Naive thymus-derived CD4-positive, alpha-beta T cell (primary cell): ENCODE results near the gene LRIF1. TPM values are rescaled to one million over a fixed set of nuclear protein-coding genes. Genes with fewer than 3 reads are reported as not detected.
A peak's percentile ranks its signal among the peaks of the same experiment; 100 is the strongest.
"Not testable (repeated sequence)": the region's sequence is repeated elsewhere in the genome, so short reads cannot be mapped to it uniquely, and the experiment has no call there.

ENCODE experiments used
- ATAC-seq: fragments of 150-1000 bp; cut with Tn5 transposase; 2 replicates; pipeline ENCODE4 v1.10.0; 2021; ENCODE audit warnings: mild to moderate bottlenecking, moderate library complexity
- CTCF ChIA-PET: fragments of 350-600 bp; sonication (Branson Sonifier 250); formaldehyde crosslinking; loops from one replicate; lab custom pipeline; 2021; ENCODE audit warnings: antibody characterized with exemption; lab: Charles Lee
- POLR2A ChIA-PET: fragments of 350-600 bp; sonication (Branson Sonifier 250); formaldehyde crosslinking; loops from one replicate; lab custom pipeline; 2021; ENCODE audit warnings: antibody characterized with exemption, inconsistent platforms; lab: Charles Lee
- DNase-seq, 9 donors: peaks; one replicate each; pipeline versions ENCODE4 v3.0.0 to v3.0.0-alpha.2; 2020 to 2022; ENCODE audit warnings: mixed read lengths in 1 of 9
- H3K27ac ChIP-seq: one replicate; pipeline ENCODE4 v1.7.0; 2013; ENCODE audit warnings: mild to moderate bottlenecking, low read depth, low read length, moderate library complexity
- H3K27me3 ChIP-seq, 2 donors: one replicate each; pipeline ENCODE4 v1.7.0; 2013; ENCODE audit warnings: low read length in 2 of 2, mild to moderate bottlenecking in 2 of 2, moderate library complexity in 2 of 2; ENCODE audit not compliant: control insufficient read depth in 2 of 2, insufficient read depth in 2 of 2
- H3K36me3 ChIP-seq, 3 experiments: 1 replicate in 2 of 3; 2 replicates in 1 of 3; pipeline ENCODE4 v1.7.0; 2013; ENCODE audit warnings: low read length in 3 of 3, mild to moderate bottlenecking in 3 of 3, moderate library complexity in 1 of 3; ENCODE audit not compliant: insufficient read depth in 3 of 3, control insufficient read depth in 2 of 3
- H3K4me1 ChIP-seq, 2 donors: one replicate each; pipeline ENCODE4 v1.7.0; 2013; ENCODE audit warnings: low read length in 2 of 2, mild to moderate bottlenecking in 2 of 2, moderate library complexity in 1 of 2; ENCODE audit not compliant: control insufficient read depth in 2 of 2, insufficient read depth in 2 of 2
- H3K4me3 ChIP-seq: 2 replicates; pipeline ENCODE4 v1.7.0; 2013; ENCODE audit warnings: mild to moderate bottlenecking, low read length
- H3K9me3 ChIP-seq, 3 experiments: 1 replicate in 2 of 3; 2 replicates in 1 of 3; pipeline ENCODE4 v1.7.0; 2013; ENCODE audit warnings: low read length in 3 of 3; ENCODE audit not compliant: control insufficient read depth in 2 of 3
- H3K27ac Mint-ChIP-seq, 9 donors: one replicate each; pipeline ENCODE4 v1.8.0; 2020 to 2022; ENCODE audit warnings: mixed read lengths in 9 of 9, mild to moderate bottlenecking in 8 of 9, moderate library complexity in 5 of 9, inconsistent platforms in 2 of 9
- H3K27me3 Mint-ChIP-seq, 5 donors: one replicate each; pipeline ENCODE4 v1.8.0; 2021 to 2022; ENCODE audit warnings: mixed read lengths in 5 of 5, mild to moderate bottlenecking in 1 of 5
- H3K36me3 Mint-ChIP-seq, 5 donors: one replicate each; pipeline ENCODE4 v1.8.0; 2020 to 2022; ENCODE audit warnings: mixed read lengths in 5 of 5, mild to moderate bottlenecking in 3 of 5, inconsistent platforms in 1 of 5
- H3K4me1 Mint-ChIP-seq, 7 donors: one replicate each; pipeline ENCODE4 v1.8.0; 2020 to 2022; ENCODE audit warnings: mixed read lengths in 7 of 7, mild to moderate bottlenecking in 3 of 7, inconsistent platforms in 1 of 7
- H3K4me3 Mint-ChIP-seq, 10 donors: one replicate each; pipeline ENCODE4 v1.8.0; 2020 to 2022; ENCODE audit warnings: mild to moderate bottlenecking in 10 of 10, mixed read lengths in 10 of 10, moderate library complexity in 6 of 10, inconsistent platforms in 2 of 10
- H3K9me3 Mint-ChIP-seq, 11 donors: one replicate each; pipeline ENCODE4 v1.8.0; 2020 to 2022; ENCODE audit warnings: mixed read lengths in 11 of 11, mild to moderate bottlenecking in 4 of 11, inconsistent platforms in 1 of 11, moderate library complexity in 1 of 11
- intact Hi-C, 2 donors: fragments of 100-400 bp; cut with micrococcal nuclease; formaldehyde crosslinking; loops; one replicate each; pipeline ENCODE4 v1.15.1; 2023
- polyA plus RNA-seq, 2 donors: library from polyadenylated mRNA; unstranded; fragments of 300-500 nt; fragmentation: Illumina TruSeq; gene quantifications; one replicate each; pipeline ENCODE4 v1.2.3, GENCODE V29; 2021
- total RNA-seq, 6 experiments: library from RNA in 5 of 6; stranded (reverse) in 5 of 6; gene quantifications; 1 replicate in 5 of 6; 2 replicates in 1 of 6; pipeline ENCODE4 v1.2.3 and lab custom pipeline; 2021 to 2026

The LRIF1 gene
- total and polyA plus RNA-seq, 7 experiments from 2014 or later = 7.9 to 25.8 (median 20.2) TPM

DNA sequence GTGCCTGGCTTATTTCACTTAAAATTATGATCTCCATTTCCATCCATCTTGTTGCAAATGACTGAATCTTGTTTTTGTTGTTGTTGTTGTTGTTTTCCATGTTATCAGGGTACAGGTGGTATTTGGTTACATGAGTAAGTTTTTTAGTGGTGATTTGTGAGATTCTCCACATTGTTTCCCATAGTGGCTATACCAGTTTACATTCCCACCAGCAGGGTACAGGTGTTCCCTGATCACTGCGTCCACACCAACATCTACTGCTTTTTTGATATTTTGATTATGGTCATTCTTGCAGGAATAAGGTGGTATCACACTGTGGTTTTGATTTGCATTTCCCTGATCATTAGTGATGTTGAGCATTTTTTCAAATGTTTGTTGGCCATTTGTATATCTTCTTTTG lies 27.6 kb upstream of the LRIF1 start:
- H3K36me3 ChIP-seq, H3K4me1 ChIP-seq, H3K27ac Mint-ChIP-seq, H3K4me3 ChIP-seq, H3K9me3 ChIP-seq, DNase-seq, H3K36me3 Mint-ChIP-seq, H3K4me1 Mint-ChIP-seq, H3K27ac ChIP-seq, POLR2A ChIA-PET, H3K27me3 ChIP-seq, H3K9me3 Mint-ChIP-seq, H3K4me3 Mint-ChIP-seq, ATAC-seq: not testable (repeated sequence)
- CTCF ChIA-PET = interaction anchor here (1.6 to 3.1 kb wide), 3 partner anchors 207 to 227 kb away, joined by 5 to 14 read pairs (median 8); no protein-coding TSS in a partner anchor
- intact Hi-C loops = loop anchor here in 1 of 2 donors (5.0 kb wide), 1 partner anchor 224 kb away; no protein-coding TSS in a partner anchor
- H3K27me3 Mint-ChIP-seq = peaks cover 0 to 60% (median 3%) of the 10 kb centered on the region in 5 donors

DNA sequence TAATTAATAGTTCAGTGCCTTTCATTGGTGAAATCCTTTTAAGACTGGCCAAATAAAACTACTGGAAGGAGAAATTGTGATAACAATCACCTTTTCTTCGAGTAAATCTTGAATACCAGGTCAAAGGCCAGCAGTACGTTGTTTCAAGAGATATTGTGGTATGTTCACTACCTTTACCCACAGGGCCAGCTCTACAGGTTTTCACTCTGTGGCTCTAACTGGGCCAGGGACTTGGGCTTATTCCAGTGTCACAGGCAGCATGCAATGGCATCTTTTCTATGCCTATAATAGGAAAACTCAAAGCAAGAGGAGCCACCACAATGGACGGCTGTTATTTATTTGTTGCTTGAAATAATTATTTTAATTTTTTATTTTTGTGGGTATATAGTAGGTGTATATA lies 26.8 kb upstream of the LRIF1 start:
- Histone ChIP-seq H3K27me3 (no peaks in the 10 kb centered on the region), H3K9me3 (no peaks in the 10 kb centered on the region), H3K27ac (no peak overlapping the region), H3K4me3 (no peak overlapping the region), H3K4me1 (no peaks in the 10 kb centered on the region), H3K36me3 (no peaks in the 10 kb centered on the region)
- Mint-ChIP-seq H3K4me3 (no peak overlapping the region), H3K36me3 (no peaks in the 10 kb centered on the region), H3K27me3 (peaks cover 0 to 53% (median 3%) of the 10 kb centered on the region in 5 donors), H3K27ac (no peak overlapping the region), H3K4me1 (peaks cover 0 to 6% (median 2%) of the 10 kb centered on the region in 7 donors), H3K9me3 (peaks cover 0 to 3% (median 0%) of the 10 kb centered on the region in 11 donors)
- intact Hi-C loops = loop anchor here in 1 of 2 donors (5.0 kb wide), 1 partner anchor 223 kb away; no protein-coding TSS in a partner anchor
- ChIA-PET POLR2A (no interaction called here), CTCF (no interaction called here)
- no peak for ATAC-seq
- no peak for DNase-seq

DNA sequence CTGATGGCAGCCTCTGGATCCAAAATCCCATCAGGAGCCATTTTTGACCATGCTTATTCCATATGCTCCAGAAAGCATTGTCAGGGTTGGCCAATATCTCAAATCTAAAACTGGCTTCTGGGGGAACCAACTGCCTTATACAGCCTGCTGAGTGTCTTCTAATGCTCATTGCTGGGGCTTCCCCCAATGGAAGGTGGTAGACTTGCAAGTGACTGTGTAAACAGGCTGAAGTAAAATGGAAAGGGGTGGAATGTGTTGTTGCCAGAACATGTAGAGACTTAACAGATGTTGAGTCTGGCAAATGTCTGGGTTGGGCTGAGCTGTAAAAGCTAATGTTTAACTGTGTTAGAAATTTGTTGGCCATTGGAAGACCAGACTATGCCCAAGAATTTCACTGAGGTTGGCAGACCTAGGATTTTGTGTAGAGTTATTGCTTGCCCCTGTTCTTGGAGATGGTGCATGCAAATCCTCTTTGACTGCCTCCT lies 22.7 kb upstream of the LRIF1 start:
- H3K9me3 ChIP-seq = peaks cover 0 to 7% (median 0%) of the 10 kb centered on the region in 3 experiments
- peaks cover 0 to 17% of the 10 kb centered on the region in 2 donors for H3K4me1 ChIP-seq
- intact Hi-C loops = no loop called here

DNA sequence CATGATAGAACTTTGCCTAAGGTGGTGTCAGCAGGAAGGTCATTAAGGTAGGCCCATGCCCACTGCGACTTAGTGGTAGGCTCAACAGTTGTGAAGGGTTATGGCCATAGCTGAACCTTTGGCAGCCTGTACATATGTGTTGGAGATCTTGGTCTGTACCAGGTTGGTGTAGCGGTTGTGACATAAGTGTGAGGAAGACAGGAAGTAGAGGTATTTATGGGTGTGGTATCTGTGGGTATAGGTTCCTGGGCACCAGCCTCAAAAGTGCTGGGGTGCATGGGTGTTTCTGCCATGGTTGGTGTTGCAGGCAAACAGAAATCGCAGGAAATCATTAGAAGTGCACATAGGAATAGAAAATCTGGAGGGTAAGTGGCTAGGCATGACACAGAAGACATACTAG lies 18.6 kb upstream of the LRIF1 start:
- H3K27me3 Mint-ChIP-seq = peaks cover 14 to 42% (median 28%) of the 10 kb centered on the region in 5 donors
- no peak overlapping the region for H3K4me3 ChIP-seq
- H3K4me3 Mint-ChIP-seq = no peak overlapping the region
- H3K27ac Mint-ChIP-seq = no peak overlapping the region
- H3K36me3 Mint-ChIP-seq = peaks cover 0 to 12% (median 6%) of the 10 kb centered on the region in 5 donors
- ATAC-seq (peak; percentile 62), DNase-seq (no peak)
- H3K9me3 Mint-ChIP-seq = peaks cover 3 to 36% (median 19%) of the 10 kb centered on the region in 11 donors
- H3K4me1 Mint-ChIP-seq = peaks cover 0 to 10% (median 7%) of the 10 kb centered on the region in 7 donors
- no peaks in the 10 kb centered on the region for H3K36me3 ChIP-seq
- H3K27ac ChIP-seq = no peak overlapping the region
- peaks cover 0 to 19% of the 10 kb centered on the region in 2 donors for H3K4me1 ChIP-seq
- intact Hi-C loops = no loop called here
- no peaks in the 10 kb centered on the region for H3K27me3 ChIP-seq
- H3K9me3 ChIP-seq = peaks cover 0 to 7% (median 0%) of the 10 kb centered on the region in 3 experiments
- POLR2A ChIA-PET = no interaction called here
- CTCF ChIA-PET = no interaction called here

More for the DNA sequence above, 22.7 kb upstream of the LRIF1 start:
- DNase-seq (no peak), ATAC-seq (no peak)
- Mint-ChIP-seq H3K4me1 (peaks cover 0 to 10% (median 7%) of the 10 kb centered on the region in 7 donors), H3K27me3 (peaks cover 0 to 29% (median 9%) of the 10 kb centered on the region in 5 donors), H3K9me3 (peaks cover 0 to 15% (median 12%) of the 10 kb centered on the region in 11 donors), H3K27ac (no peak overlapping the region), H3K4me3 (no peak overlapping the region), H3K36me3 (peaks cover 0 to 11% (median 6%) of the 10 kb centered on the region in 5 donors)
- Histone ChIP-seq H3K4me3 (no peak overlapping the region), H3K36me3 (no peaks in the 10 kb centered on the region), H3K27me3 (no peaks in the 10 kb centered on the region), H3K27ac (no peak overlapping the region)
- CTCF ChIA-PET = interaction anchor here (1.8 kb wide), 1 partner anchor 203 kb away, joined by 4 read pairs; no protein-coding TSS in a partner anchor
- POLR2A ChIA-PET = no interaction called here

DNA sequence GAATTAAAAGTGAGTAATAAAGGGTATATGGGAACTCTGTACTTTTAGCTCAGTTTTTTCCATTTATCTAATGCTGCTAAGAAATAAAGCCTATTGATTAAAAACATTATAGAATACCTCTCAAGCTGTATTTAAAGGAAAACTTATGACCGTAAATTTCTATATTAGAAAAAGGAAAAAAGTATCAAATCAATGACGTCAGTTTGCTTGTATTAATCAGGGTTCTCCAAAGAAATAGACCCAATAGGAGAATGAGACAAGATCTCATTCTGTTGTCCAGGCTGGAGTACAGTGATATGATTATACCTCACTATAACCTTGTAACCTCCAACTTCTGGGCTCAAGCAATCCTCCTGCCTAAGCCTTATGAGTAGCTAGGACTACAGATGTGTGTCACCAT lies 15.4 kb upstream of the LRIF1 start:
- no peaks in the 10 kb centered on the region for H3K27me3 ChIP-seq
- POLR2A ChIA-PET = interaction anchor here (1.2 kb wide), 1 partner anchor 15 kb away, joined by 5 read pairs; the partner anchor contains the start of gene LRIF1
- intact Hi-C loops = no loop called here

DNA sequence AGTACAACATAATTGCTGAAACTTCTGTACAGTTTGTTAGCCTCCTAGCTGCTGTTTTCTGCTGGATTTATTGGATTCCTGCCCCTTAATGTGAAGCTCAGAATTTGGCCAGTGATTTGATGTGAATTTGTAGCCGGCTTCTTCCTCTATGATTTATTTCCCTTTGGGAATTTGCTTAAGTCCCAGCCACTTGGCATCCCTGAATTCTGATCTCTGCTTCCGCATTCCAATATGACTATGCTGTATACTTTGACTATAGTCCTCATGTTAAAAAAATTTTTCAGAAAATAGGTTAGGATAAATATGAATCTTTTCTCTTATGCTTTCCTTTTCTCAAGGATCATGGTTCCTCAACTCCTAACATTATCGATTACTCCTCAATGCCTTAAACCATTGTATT lies 12.4 kb upstream of the LRIF1 start:
- intact Hi-C loops = no loop called here
- POLR2A ChIA-PET = no interaction called here
- no peak overlapping the region for H3K4me3 Mint-ChIP-seq

More for the DNA sequence above, 15.4 kb upstream of the LRIF1 start:
- H3K36me3 Mint-ChIP-seq = peaks cover 0 to 17% (median 11%) of the 10 kb centered on the region in 5 donors
- H3K9me3 ChIP-seq = peaks cover 0 to 7% (median 0%) of the 10 kb centered on the region in 3 experiments
- H3K4me3 Mint-ChIP-seq = no peak overlapping the region
- DNase-seq = no peak
- no peaks in the 10 kb centered on the region for H3K36me3 ChIP-seq
- ATAC-seq = no peak
- CTCF ChIA-PET = no interaction called here
- H3K4me3 ChIP-seq = no peak overlapping the region
- H3K4me1 Mint-ChIP-seq = peaks cover 0 to 10% (median 7%) of the 10 kb centered on the region in 7 donors
- H3K27ac Mint-ChIP-seq = no peak overlapping the region
- H3K9me3 Mint-ChIP-seq = peaks cover 13 to 61% (median 30%) of the 10 kb centered on the region in 11 donors
- H3K27ac ChIP-seq = no peak overlapping the region
- peaks cover 14 to 48% (median 29%) of the 10 kb centered on the region in 5 donors for H3K27me3 Mint-ChIP-seq
- H3K4me1 ChIP-seq = peaks cover 0 to 19% of the 10 kb centered on the region in 2 donors

More for the DNA sequence above, 12.4 kb upstream of the LRIF1 start:
- Histone ChIP-seq H3K4me3 (no peak overlapping the region), H3K9me3 (no peaks in the 10 kb centered on the region), H3K27ac (no peak overlapping the region), H3K4me1 (no peaks in the 10 kb centered on the region), H3K36me3 (no peaks in the 10 kb centered on the region), H3K27me3 (peaks cover 0 to 3% of the 10 kb centered on the region in 2 donors)
- no peak for DNase-seq
- ATAC-seq = no peak
- peaks cover 0 to 12% (median 7%) of the 10 kb centered on the region in 5 donors for H3K36me3 Mint-ChIP-seq
- no peaks in the 10 kb centered on the region for H3K4me1 Mint-ChIP-seq
- H3K27me3 Mint-ChIP-seq = peaks cover 27 to 69% (median 55%) of the 10 kb centered on the region in 5 donors
- no peak overlapping the region for H3K27ac Mint-ChIP-seq
- peaks cover 12 to 74% (median 34%) of the 10 kb centered on the region in 11 donors for H3K9me3 Mint-ChIP-seq
- CTCF ChIA-PET = no interaction called here
